Endodermal cell (in vitro differentiated cells): ENCODE results near the gene NRXN3. TPM values are rescaled to one million over a fixed set of nuclear protein-coding genes. Genes with fewer than 3 reads are reported as not detected.

Experiments
- DNase-seq: peaks from one replicate; pipeline ENCODE4 v3.0.0-alpha.2; 2017
- H3K27ac ChIP-seq: 2 replicates; pipeline ENCODE4 v1.5.1; 2013; ENCODE audit warnings: mild to moderate bottlenecking, low read depth, low read length, moderate library complexity
- H3K27me3 ChIP-seq: 2 replicates; pipeline ENCODE4 v1.6.1; 2013; ENCODE audit warnings: mild to moderate bottlenecking, low read length, moderate library complexity; ENCODE audit not compliant: insufficient read depth, control insufficient read depth, poor library complexity, severe bottlenecking
- H3K36me3 ChIP-seq: 2 replicates; pipeline ENCODE4 v1.7.0; 2013; ENCODE audit warnings: mild to moderate bottlenecking, low read length, moderate library complexity; ENCODE audit not compliant: control insufficient read depth, insufficient read depth
- H3K4me1 ChIP-seq: one replicate; pipeline ENCODE4 v1.7.0; 2013; ENCODE audit warnings: low read length; ENCODE audit not compliant: control insufficient read depth, insufficient read depth
- H3K4me3 ChIP-seq: 2 replicates; pipeline ENCODE4 v1.5.1; 2013; ENCODE audit warnings: mild to moderate bottlenecking, low read length, moderate library complexity
- H3K9ac ChIP-seq: 2 replicates; pipeline ENCODE4 v1.6.1; 2013; ENCODE audit warnings: mild to moderate bottlenecking, low read length, moderate library complexity; ENCODE audit not compliant: poor library complexity, severe bottlenecking; ENCODE audit errors: extremely low read depth
- H3K9me3 ChIP-seq: 2 replicates; pipeline ENCODE4 v1.6.1; 2013; ENCODE audit warnings: mild to moderate bottlenecking, low read length, moderate library complexity; ENCODE audit not compliant: control insufficient read depth
- H3K27ac Mint-ChIP-seq: 2 replicates; pipeline ENCODE4 v1.8.0; 2020; ENCODE audit warnings: mixed read lengths
- H3K27me3 Mint-ChIP-seq: 2 replicates; pipeline ENCODE4 v1.8.0; 2021; ENCODE audit warnings: mild to moderate bottlenecking, mixed read lengths; ENCODE audit not compliant: insufficient read depth
- H3K36me3 Mint-ChIP-seq: 2 replicates; pipeline ENCODE4 v1.8.0; 2020; ENCODE audit warnings: low read depth, mixed read lengths
- H3K4me1 Mint-ChIP-seq: 2 replicates; pipeline ENCODE4 v1.8.0; 2020; ENCODE audit warnings: mixed read lengths
- H3K4me3 Mint-ChIP-seq: 2 replicates; pipeline ENCODE4 v1.8.0; 2020; ENCODE audit warnings: mild to moderate bottlenecking, moderate library complexity, mixed read lengths
- H3K9me3 Mint-ChIP-seq: 2 replicates; pipeline ENCODE4 v1.8.0; 2020; ENCODE audit warnings: mild to moderate bottlenecking, mixed read lengths
- WGBS, 2 experiments: methylation state at CpG; one replicate each; pipeline versions ENCODE4 v1.1.5 to v1.1.7; 2013; ENCODE audit warnings: missing lambda C conversion rate in 2 of 2, mixed read lengths in 1 of 2; ENCODE audit not compliant: insufficient coverage in 1 of 2, insufficient read length in 1 of 2; 5-methylcytosine and 5-hydroxymethylcytosine counted together
- total RNA-seq, 2 donors: library from RNA; stranded (reverse); fragmentation: NEBNext Ultra II Directional in 1 of 2; extraction: Animal tissue kit (Norgen Biotek cat#: 25700) in 1 of 2; gene quantifications; 2 replicates in 1 of 2; 3 replicates in 1 of 2; pipeline ENCODE4 v1.2.1, GENCODE V29; 2021
- TF ChIP-seq, protein P1 (sequence below): fragments of 200-600 bp; sonication (generic); conservative IDR thresholded peaks from 2 replicates; pipeline ENCODE4 v1.5.0; 2021; ENCODE audit warnings: antibody characterized with exemption, mild to moderate bottlenecking

Gene NRXN3
- total RNA-seq, 2 donors from 2014 or later = 20.9 to 21.4 TPM

DNA sequence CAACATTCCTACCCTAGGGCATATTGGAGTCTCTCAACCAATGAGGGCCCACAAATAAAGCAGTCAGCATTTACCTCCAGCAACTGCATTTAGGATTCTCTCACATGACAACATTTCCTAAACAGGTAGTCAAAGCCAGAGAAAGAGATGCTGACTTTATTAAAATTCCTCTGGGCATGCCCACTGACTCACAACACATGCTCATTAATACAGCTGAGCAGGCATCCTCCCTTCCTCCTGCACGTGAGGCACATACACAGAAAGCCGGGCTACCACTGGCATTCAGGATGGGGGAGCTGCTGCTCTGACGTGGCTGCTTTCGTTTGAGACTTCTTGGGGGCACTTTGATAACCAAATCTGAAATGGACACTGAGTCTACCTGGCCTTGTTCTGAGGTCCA, 174.1 kb downstream of the NRXN3 start:
- no peak overlapping the region for H3K4me3 ChIP-seq
- H3K27ac ChIP-seq = no peak overlapping the region
- peaks cover 4% of the 10 kb centered on the region for H3K27me3 Mint-ChIP-seq
- TF ChIP-seq, protein P1, sequence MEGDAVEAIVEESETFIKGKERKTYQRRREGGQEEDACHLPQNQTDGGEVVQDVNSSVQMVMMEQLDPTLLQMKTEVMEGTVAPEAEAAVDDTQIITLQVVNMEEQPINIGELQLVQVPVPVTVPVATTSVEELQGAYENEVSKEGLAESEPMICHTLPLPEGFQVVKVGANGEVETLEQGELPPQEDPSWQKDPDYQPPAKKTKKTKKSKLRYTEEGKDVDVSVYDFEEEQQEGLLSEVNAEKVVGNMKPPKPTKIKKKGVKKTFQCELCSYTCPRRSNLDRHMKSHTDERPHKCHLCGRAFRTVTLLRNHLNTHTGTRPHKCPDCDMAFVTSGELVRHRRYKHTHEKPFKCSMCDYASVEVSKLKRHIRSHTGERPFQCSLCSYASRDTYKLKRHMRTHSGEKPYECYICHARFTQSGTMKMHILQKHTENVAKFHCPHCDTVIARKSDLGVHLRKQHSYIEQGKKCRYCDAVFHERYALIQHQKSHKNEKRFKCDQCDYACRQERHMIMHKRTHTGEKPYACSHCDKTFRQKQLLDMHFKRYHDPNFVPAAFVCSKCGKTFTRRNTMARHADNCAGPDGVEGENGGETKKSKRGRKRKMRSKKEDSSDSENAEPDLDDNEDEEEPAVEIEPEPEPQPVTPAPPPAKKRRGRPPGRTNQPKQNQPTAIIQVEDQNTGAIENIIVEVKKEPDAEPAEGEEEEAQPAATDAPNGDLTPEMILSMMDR = no peak
- H3K4me1 ChIP-seq = peaks cover 10% of the 10 kb centered on the region
- H3K4me3 Mint-ChIP-seq = no peak overlapping the region
- H3K36me3 ChIP-seq = no peaks in the 10 kb centered on the region
- no peak overlapping the region for H3K27ac Mint-ChIP-seq
- H3K9me3 Mint-ChIP-seq = no peaks in the 10 kb centered on the region
- no peaks in the 10 kb centered on the region for H3K27me3 ChIP-seq
- no peak for DNase-seq
- WGBS, 2 experiments = 92 to 100% methylated on average over 4 of the region's 4 CpGs
- no peak overlapping the region for H3K9ac ChIP-seq
- H3K9me3 ChIP-seq = no peaks in the 10 kb centered on the region
- no peaks in the 10 kb centered on the region for H3K36me3 Mint-ChIP-seq
- H3K4me1 Mint-ChIP-seq = peaks cover 19% of the 10 kb centered on the region

DNA sequence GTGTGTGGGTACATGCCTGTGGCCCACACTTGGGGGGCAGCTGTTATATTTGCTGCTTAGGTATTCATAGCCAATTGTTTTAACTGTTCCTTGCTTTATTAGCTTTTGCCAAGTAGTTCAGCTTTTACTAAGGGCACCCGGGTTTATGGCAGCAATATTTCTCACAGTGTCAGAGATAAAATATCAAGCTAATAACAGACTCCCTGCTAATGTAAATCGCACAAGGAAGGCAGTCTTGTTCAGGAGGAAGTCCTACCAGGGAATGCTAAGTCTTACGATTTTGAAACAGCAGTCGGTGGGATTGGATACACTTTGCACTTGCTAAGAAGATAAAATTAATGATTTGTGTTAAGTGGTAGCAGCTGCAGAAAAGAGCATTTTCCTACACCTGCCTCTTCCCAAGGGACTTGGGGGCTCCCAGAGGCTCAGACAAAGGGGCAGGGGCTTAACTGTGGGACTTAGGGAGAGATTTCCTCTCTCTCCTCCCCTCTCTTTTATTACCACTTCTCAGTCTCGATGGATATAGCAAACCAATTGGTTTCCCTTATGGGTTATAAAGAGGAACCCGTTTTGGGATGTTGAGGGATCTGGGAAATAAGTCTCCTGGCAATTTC, 175.1 kb downstream of the NRXN3 start:
- Histone ChIP-seq H3K9ac (no peak overlapping the region), H3K4me1 (peaks cover 10% of the 10 kb centered on the region), H3K4me3 (no peak overlapping the region), H3K27me3 (no peaks in the 10 kb centered on the region), H3K36me3 (no peaks in the 10 kb centered on the region), H3K9me3 (no peaks in the 10 kb centered on the region), H3K27ac (no peak overlapping the region)
- Mint-ChIP-seq H3K4me1 (peaks cover 19% of the 10 kb centered on the region), H3K4me3 (no peak overlapping the region), H3K27me3 (peaks cover 3% of the 10 kb centered on the region), H3K27ac (no peak overlapping the region), H3K9me3 (no peaks in the 10 kb centered on the region), H3K36me3 (no peaks in the 10 kb centered on the region)
- no peak for DNase-seq
- TF ChIP-seq, protein P1 = no peak
- 88 to 96% methylated on average over 3 to 5 of the region's 6 CpGs for WGBS, 2 experiments

DNA sequence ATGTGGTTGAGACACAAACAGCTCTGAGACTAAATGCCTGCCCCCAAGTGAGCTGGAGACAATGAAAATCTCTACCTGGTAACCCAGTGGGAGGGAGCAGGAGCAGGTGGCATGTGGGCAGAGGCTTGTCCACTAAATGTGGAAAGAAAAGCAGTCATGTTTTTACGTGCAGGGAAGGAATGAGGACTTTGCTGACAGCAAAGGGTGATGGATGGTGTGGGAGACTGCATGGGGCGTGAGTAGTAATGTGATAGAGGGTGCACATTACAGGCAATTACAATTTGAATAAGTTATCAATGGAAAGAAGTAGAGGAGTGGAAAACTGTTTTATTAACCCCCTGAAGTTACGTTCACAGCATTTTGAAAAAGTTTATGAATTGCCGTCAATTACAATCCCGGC, 176.6 kb downstream of the NRXN3 start:
- H3K9me3 ChIP-seq = no peaks in the 10 kb centered on the region
- WGBS, 2 experiments = 92 to 93% methylated on average over 5 of the region's 5 CpGs
- TF ChIP-seq, protein P1 = no peak
- H3K9me3 Mint-ChIP-seq = no peaks in the 10 kb centered on the region
- H3K27ac ChIP-seq = no peak overlapping the region
- H3K36me3 Mint-ChIP-seq = no peaks in the 10 kb centered on the region
- H3K9ac ChIP-seq = no peak overlapping the region
- no peak overlapping the region for H3K4me3 Mint-ChIP-seq
- peaks cover 10% of the 10 kb centered on the region for H3K4me1 ChIP-seq
- no peaks in the 10 kb centered on the region for H3K27me3 ChIP-seq
- H3K27me3 Mint-ChIP-seq = peaks cover 3% of the 10 kb centered on the region
- DNase-seq = no peak
- H3K27ac Mint-ChIP-seq = no peak overlapping the region
- no peak overlapping the region for H3K4me3 ChIP-seq
- H3K36me3 ChIP-seq = no peaks in the 10 kb centered on the region
- peaks cover 14% of the 10 kb centered on the region for H3K4me1 Mint-ChIP-seq
